ENCODE results near the gene TRIB2.

Gene TRIB2

GRCh38 chr2:12686708-12687283, 29.9 kb upstream of the TRIB2 start:
- no peak for TF ChIP-seq CTCF (IDR thresholded peaks at IDR 0.05)
- Histone ChIP-seq H3K27me3 (ENCODE audit: control insufficient read depth, insufficient read depth, low read length) (no peaks in the 10 kb centered on the region), H3K4me2 (ENCODE audit: low read length) (no peak overlapping the region), H3K79me2 (no peaks in the 10 kb centered on the region), H3K9ac (no peak overlapping the region), H3K4me3 (ENCODE audit: low read depth, low read length) (no peak overlapping the region), H3K27ac (no peak overlapping the region), H3K36me3 (ENCODE audit: control insufficient read depth, insufficient read depth, low read length) (no peaks in the 10 kb centered on the region), H3K4me1 (peaks cover 8% of the 10 kb centered on the region), H2AFZ (no peak overlapping the region), H3K9me3 (ENCODE audit: control insufficient read depth, low read length) (no peaks in the 10 kb centered on the region)

- Histone ChIP-seq H3K9ac (no peak overlapping the region), H3K4me3 (ENCODE audit: low read depth, low read length) (no peak overlapping the region), H3K36me3 (ENCODE audit: control insufficient read depth, insufficient read depth, low read length) (no peaks in the 10 kb centered on the region), H3K27me3 (ENCODE audit: control insufficient read depth, insufficient read depth, low read length) (no peaks in the 10 kb centered on the region), H3K4me2 (ENCODE audit: low read length) (no peak overlapping the region), H3K79me2 (no peaks in the 10 kb centered on the region), H3K9me3 (ENCODE audit: control insufficient read depth, low read length) (no peaks in the 10 kb centered on the region), H3K4me1 (peaks cover 8% of the 10 kb centered on the region), H2AFZ (no peak overlapping the region), H3K27ac (no peak overlapping the region)
- TF ChIP-seq CTCF (IDR thresholded peaks at IDR 0.05) = no peak
These were observed 28.6 kb upstream of the TRIB2 start for GRCh38 chr2:12688091-12688490.

GRCh38 chr2:12688893-12689292, 27.8 kb upstream of the TRIB2 start:
- Histone ChIP-seq H3K36me3 (ENCODE audit: control insufficient read depth, insufficient read depth, low read length) (no peaks in the 10 kb centered on the region), H3K9ac (no peak overlapping the region), H3K9me3 (ENCODE audit: control insufficient read depth, low read length) (no peaks in the 10 kb centered on the region), H3K27me3 (ENCODE audit: control insufficient read depth, insufficient read depth, low read length) (no peaks in the 10 kb centered on the region), H3K79me2 (no peaks in the 10 kb centered on the region), H3K4me2 (ENCODE audit: low read length) (no peak overlapping the region), H3K27ac (no peak overlapping the region), H3K4me3 (ENCODE audit: low read depth, low read length) (no peak overlapping the region), H2AFZ (no peak overlapping the region), H3K4me1 (peaks cover 8% of the 10 kb centered on the region)
- no peak for TF ChIP-seq CTCF (IDR thresholded peaks at IDR 0.05)

- Histone ChIP-seq H3K4me1 (no peaks in the 10 kb centered on the region), H2AFZ (no peak overlapping the region), H3K4me2 (ENCODE audit: low read length) (no peak overlapping the region), H3K27ac (no peak overlapping the region), H3K79me2 (no peaks in the 10 kb centered on the region), H3K36me3 (ENCODE audit: control insufficient read depth, insufficient read depth, low read length) (no peaks in the 10 kb centered on the region), H3K9me3 (ENCODE audit: control insufficient read depth, low read length) (no peaks in the 10 kb centered on the region), H3K27me3 (ENCODE audit: control insufficient read depth, insufficient read depth, low read length) (no peaks in the 10 kb centered on the region), H3K9ac (no peak overlapping the region), H3K4me3 (ENCODE audit: low read depth, low read length) (no peak overlapping the region)
- TF ChIP-seq CTCF (IDR thresholded peaks at IDR 0.05) = no peak
These were observed 23.2 kb upstream of the TRIB2 start for GRCh38 chr2:12693509-12693908.
